Activated CD8-positive, alpha-beta T cell treated with anti-CD3 and anti-CD28 coated beads, Interleukin-2, amount 10 ng/mL, durations not matched to agents 7 days and 5 days (primary cell): Measurements from ENCODE around the gene CACNA1C. TPM values are rescaled to one million over a fixed set of nuclear protein-coding genes. Genes with fewer than 3 reads are reported as not detected.
"Not testable (repeated sequence)": the region's sequence is repeated elsewhere in the genome, so short reads cannot be mapped to it uniquely, and the experiment has no call there.

Experiments used
- ATAC-seq: fragments of 150-1000 bp; cut with Tn5 transposase; one replicate; pipeline ENCODE4 v1.10.0; 2021; ENCODE audit warnings: moderate library complexity
- CTCF ChIA-PET: fragments of 350-600 bp; sonication (Branson Sonifier 250); formaldehyde crosslinking; loops from one replicate; lab custom pipeline; 2021; ENCODE audit warnings: antibody characterized with exemption; lab: Charles Lee
- POLR2A ChIA-PET: fragments of 350-600 bp; sonication (Branson Sonifier 250); formaldehyde crosslinking; loops from one replicate; lab custom pipeline; 2021; ENCODE audit warnings: antibody characterized with exemption; lab: Charles Lee
- DNase-seq: peaks from one replicate; pipeline ENCODE4 v3.0.0-alpha.2; 2020
- H3K27ac Mint-ChIP-seq: one replicate; pipeline ENCODE4 v1.8.0; 2021; ENCODE audit warnings: mild to moderate bottlenecking, mixed read lengths
- H3K27me3 Mint-ChIP-seq: one replicate; pipeline ENCODE4 v1.8.0; 2021; ENCODE audit warnings: low read depth, mixed read lengths
- H3K36me3 Mint-ChIP-seq: one replicate; pipeline ENCODE4 v1.8.0; 2021; ENCODE audit warnings: low read depth, mixed read lengths
- H3K4me1 Mint-ChIP-seq: one replicate; pipeline ENCODE4 v1.8.0; 2021; ENCODE audit warnings: low read depth, mixed read lengths
- H3K4me3 Mint-ChIP-seq: one replicate; pipeline ENCODE4 v1.8.0; 2021; ENCODE audit warnings: mild to moderate bottlenecking, mixed read lengths
- H3K9me3 Mint-ChIP-seq: one replicate; pipeline ENCODE4 v1.8.0; 2022; ENCODE audit warnings: mixed read lengths; ENCODE audit not compliant: insufficient read depth
- total RNA-seq, 2 experiments: library from RNA; stranded (reverse); gene quantifications; one replicate each; pipeline ENCODE4 v1.2.3, GENCODE V29; 2021

CACNA1C gene
- total RNA-seq, 2 experiments from 2014 or later: 0.08 TPM

DNA sequence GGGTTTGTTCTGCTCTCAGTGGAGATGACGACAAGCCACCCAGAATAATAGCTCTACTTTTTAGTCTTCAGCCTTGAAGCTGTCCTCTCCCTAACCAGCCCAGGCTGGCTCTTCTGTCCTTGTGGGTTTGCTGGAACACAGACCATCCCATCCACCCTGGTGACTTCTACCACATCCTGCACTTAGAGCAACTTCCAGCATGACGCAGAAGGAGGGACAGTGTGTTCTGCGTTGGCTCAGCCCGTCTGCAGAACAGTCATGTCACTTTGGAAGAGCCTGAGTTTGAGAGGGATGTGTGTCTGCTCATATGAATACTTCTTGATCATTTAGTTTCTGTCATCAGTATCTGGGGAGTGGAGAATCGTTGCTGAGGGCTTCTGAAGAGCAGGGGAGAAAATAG is 198.0 kb downstream of the CACNA1C start:
- Mint-ChIP-seq H3K36me3 (no peaks in the 10 kb centered on the region), H3K9me3 (no peaks in the 10 kb centered on the region), H3K4me1 (no peaks in the 10 kb centered on the region), H3K27me3 (no peaks in the 10 kb centered on the region), H3K4me3 (no peak overlapping the region), H3K27ac (no peak overlapping the region)
- ChIA-PET POLR2A (no interaction called here), CTCF (no interaction called here)
- ATAC-seq (no peak), DNase-seq (no peak)

DNA sequence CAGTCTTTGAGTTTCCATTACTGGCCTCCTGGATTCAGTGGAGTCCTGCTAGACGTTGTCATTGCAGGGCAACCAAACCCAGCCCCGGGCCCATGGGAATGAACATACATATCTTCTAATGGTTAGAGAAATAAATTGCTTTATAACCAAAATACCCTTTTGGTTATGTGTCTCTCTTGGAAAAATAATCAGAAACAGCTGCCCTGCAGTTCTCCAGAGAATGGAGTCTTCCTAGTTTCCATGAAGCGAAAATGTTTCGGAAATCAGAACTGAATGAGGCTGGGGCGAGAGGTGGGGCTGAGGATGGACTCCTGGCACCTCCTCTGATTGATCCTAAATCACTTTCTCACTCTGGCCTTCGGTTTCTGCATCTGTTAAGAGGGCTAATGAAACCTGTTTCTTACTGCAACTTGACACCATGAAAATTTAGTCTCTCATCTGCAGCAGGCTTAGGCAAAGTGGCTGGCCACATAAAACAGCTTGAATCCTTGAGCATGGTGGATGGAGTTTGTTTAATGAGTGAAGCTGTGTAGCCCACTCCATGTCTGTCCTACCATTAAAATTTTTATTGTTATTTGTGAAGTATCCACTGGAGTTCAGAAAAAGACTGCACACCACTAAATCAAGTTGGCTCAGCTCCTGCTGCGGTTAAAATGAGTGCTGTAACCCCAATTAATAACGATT is 198.9 kb downstream of the CACNA1C start:
- Mint-ChIP-seq H3K27ac (no peak overlapping the region), H3K4me1 (no peaks in the 10 kb centered on the region), H3K36me3 (no peaks in the 10 kb centered on the region), H3K4me3 (no peak overlapping the region), H3K9me3 (no peaks in the 10 kb centered on the region), H3K27me3 (no peaks in the 10 kb centered on the region)
- ChIA-PET CTCF (no interaction called here), POLR2A (no interaction called here)
- no peak for ATAC-seq
- no peak for DNase-seq

DNA sequence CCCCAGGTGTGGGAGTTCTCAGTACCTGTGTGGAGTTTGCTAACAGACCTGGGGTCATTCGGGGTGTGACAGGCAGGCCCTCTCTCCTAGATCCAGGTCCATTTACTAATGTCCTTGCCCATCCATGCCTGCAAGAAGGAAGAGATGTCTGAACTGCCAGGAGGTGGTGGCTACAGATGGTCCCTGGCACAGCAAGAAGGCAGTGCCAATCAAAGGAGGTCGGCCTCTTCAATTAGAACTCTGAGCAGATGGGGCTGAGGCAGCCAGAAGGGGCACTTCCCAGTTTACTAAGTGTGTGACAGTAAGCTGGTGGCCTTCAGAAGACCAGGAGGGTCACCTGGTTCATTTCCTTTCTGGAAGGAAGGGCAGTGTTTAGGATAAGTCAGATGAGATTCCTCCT is 202.5 kb downstream of the CACNA1C start:
- Mint-ChIP-seq H3K27me3 (peaks cover 3% of the 10 kb centered on the region), H3K36me3 (no peaks in the 10 kb centered on the region), H3K4me3 (no peak overlapping the region), H3K4me1 (peaks cover 6% of the 10 kb centered on the region), H3K27ac (no peak overlapping the region), H3K9me3 (no peaks in the 10 kb centered on the region)
- ATAC-seq: no peak
- CTCF ChIA-PET: no interaction called here
- POLR2A ChIA-PET: no interaction called here
- DNase-seq: no peak

DNA sequence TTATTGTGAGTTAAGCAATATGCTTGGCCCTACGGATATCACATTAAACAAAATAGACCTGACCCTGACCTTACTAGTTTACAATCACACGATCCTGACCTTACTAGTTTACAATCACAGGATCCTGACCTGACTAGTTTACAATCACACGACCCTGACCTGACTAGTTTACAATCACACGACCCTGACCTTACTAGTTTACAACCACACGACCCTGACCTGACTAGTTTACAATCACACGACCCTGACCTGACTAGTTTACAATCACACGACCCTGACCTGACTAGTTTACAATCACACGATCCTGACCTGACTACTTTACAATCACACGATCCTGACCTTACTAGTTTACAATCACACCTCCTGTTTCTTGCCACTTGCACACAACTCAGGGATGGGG is 202.9 kb downstream of the CACNA1C start:
- ATAC-seq, DNase-seq, H3K9me3 Mint-ChIP-seq, POLR2A ChIA-PET, H3K27ac Mint-ChIP-seq, CTCF ChIA-PET, H3K36me3 Mint-ChIP-seq, H3K4me3 Mint-ChIP-seq, H3K4me1 Mint-ChIP-seq, H3K27me3 Mint-ChIP-seq: not testable (repeated sequence)

DNA sequence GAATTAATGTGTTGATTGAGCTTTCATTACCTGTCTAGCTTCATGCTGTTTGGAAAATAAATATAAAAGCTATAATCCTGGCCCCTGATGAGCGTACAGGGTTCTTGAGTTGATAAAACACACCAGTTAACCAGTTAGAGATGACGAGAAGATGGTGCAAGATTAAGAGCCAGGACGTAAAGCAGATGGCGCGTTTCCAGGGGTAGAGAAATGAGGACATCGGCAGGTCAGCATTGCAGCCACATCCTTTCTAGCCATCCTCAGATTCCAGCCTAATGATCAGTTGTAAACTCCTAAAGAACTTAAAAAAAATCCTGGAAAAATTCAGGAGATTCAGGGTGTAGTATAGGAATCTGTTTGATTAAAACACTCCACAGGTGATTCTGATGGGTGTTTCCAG is 203.7 kb downstream of the CACNA1C start:
- ATAC-seq (no peak), DNase-seq (no peak)
- Mint-ChIP-seq H3K9me3 (no peaks in the 10 kb centered on the region), H3K4me3 (no peak overlapping the region), H3K36me3 (no peaks in the 10 kb centered on the region), H3K4me1 (peaks cover 6% of the 10 kb centered on the region), H3K27ac (no peak overlapping the region), H3K27me3 (peaks cover 3% of the 10 kb centered on the region)
- ChIA-PET POLR2A (no interaction called here), CTCF (no interaction called here)

DNA sequence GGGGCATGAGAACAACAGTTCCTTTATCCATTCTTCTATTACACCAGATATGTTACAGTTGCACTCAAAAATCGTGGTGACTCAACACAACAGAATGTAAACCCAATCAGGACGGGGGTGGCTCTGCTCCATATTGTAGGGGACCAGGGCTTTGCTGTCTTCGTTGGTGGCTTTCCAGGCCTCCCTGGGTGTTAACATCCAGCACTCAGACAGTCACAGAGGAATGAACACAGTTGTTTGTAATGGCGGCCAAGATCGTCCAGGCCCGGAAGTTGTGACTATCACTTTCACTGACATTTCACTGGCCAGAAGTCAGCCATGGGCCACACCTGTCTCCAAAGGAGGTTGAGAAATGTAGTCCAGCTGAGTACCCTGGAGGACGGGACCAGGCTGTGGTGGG is 204.1 kb downstream of the CACNA1C start:
- ChIA-PET POLR2A (no interaction called here), CTCF (no interaction called here)
- DNase-seq: no peak
- Mint-ChIP-seq H3K9me3 (no peaks in the 10 kb centered on the region), H3K36me3 (no peaks in the 10 kb centered on the region), H3K4me3 (no peak overlapping the region), H3K27ac (no peak overlapping the region), H3K4me1 (peaks cover 6% of the 10 kb centered on the region), H3K27me3 (peaks cover 3% of the 10 kb centered on the region)
- no peak for ATAC-seq

DNA sequence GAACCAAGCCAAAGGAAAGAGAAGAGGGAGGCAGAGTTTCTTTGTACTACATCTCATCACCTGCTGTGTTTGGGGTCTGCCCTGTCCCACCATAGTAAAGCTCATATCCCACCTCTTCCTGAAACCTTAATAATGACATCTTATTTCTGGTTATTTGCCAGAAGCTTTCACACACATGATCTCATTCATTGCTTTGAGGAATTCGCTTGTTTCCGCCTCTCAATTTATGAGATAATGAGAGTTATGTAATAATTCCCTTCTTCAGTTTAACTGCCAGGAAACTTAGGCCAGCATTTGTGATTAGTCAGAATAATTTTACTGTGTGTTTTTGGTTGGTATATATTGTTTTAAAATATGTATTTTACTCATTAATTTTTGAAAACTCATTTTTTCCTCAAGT is 205.2 kb downstream of the CACNA1C start:
- Mint-ChIP-seq H3K27me3 (peaks cover 3% of the 10 kb centered on the region), H3K36me3 (no peaks in the 10 kb centered on the region), H3K4me1 (peaks cover 6% of the 10 kb centered on the region), H3K4me3 (no peak overlapping the region), H3K9me3 (no peaks in the 10 kb centered on the region), H3K27ac (no peak overlapping the region)
- ChIA-PET CTCF (no interaction called here), POLR2A (interaction anchor here (0.9 kb wide), 1 partner anchor 63 kb away, joined by 3 read pairs; no protein-coding TSS in a partner anchor)
- no peak for DNase-seq
- no peak for ATAC-seq

DNA sequence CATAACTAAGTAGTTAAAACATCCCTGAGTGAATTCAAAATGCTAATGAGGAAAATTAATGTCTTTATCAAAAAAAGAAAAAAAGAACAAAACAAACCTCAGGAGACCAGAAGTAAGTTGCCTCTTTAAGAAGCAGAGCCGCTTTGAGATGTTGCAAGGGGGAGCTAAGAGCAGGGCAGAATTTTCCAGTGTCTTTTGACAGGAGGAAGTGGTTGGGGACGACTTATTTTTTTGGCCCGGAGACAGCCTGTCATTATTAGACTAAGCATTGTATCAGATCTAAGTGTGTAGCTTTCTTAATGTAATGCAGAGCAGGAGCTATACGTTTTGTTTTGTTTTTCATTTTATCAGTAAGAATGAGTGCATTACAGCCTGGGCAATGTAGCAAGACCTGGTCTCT is 206.6 kb downstream of the CACNA1C start:
- CTCF ChIA-PET: interaction anchor here (0.8 kb wide), 1 partner anchor 28 kb away, joined by 3 read pairs; no protein-coding TSS in a partner anchor
- Mint-ChIP-seq H3K27me3 (peaks cover 3% of the 10 kb centered on the region), H3K4me3 (no peak overlapping the region), H3K36me3 (no peaks in the 10 kb centered on the region), H3K9me3 (no peaks in the 10 kb centered on the region), H3K4me1 (peaks cover 6% of the 10 kb centered on the region), H3K27ac (no peak overlapping the region)
- no peak for ATAC-seq
- POLR2A ChIA-PET: interaction anchor here (0.5 kb wide), 1 partner anchor 460 kb away, joined by 3 read pairs; no protein-coding TSS in a partner anchor
- no peak for DNase-seq

DNA sequence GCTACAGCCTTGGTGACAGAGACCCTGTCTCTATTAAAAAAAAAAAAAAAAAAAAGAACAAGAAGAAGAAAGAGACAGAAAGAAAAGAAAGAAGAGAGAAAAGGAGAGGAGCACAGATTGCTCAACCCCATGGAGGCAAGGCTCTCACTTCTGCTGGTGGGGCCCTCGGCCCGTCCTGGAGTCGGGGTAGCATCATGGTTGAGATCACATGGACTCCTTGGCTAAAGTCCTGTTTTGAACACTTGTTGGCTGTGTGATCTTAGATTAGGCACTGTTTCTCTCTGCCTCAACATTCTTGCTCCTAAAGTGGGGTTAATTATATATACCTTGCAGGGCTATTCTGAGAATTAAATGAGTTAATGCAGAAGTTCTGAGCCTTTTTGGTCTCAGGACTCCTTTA is 207.7 kb downstream of the CACNA1C start:
- no peak overlapping the region for H3K4me3 Mint-ChIP-seq
- CTCF ChIA-PET: no interaction called here
- H3K36me3 Mint-ChIP-seq: no peaks in the 10 kb centered on the region
- H3K9me3 Mint-ChIP-seq: no peaks in the 10 kb centered on the region
- ATAC-seq (no peak), DNase-seq (no peak)
- peaks cover 3% of the 10 kb centered on the region for H3K27me3 Mint-ChIP-seq
- POLR2A ChIA-PET: no interaction called here
- peaks cover 6% of the 10 kb centered on the region for H3K4me1 Mint-ChIP-seq
- no peak overlapping the region for H3K27ac Mint-ChIP-seq

DNA sequence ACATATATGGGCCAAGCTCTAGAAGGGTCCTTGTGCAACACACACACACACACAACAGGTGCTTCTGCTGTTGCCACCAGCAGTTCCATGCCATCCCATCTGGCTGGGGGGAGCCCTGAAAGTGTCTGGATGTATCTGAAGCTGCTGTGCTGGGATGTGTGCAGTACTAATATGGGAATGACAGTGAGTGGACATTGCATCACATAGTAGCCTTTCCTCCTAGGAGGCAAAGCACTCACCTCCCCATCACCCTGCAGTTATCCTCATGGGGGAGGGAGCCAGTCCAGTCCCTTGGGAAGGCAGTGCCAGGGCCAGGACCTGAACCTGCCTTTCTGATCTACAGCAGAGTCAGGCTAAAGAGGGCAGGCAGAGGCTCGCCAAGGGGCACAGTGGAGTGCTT is 208.9 kb downstream of the CACNA1C start:
- peaks cover 3% of the 10 kb centered on the region for H3K27me3 Mint-ChIP-seq
- ChIA-PET CTCF (no interaction called here), POLR2A (no interaction called here)
- no peak overlapping the region for H3K4me3 Mint-ChIP-seq
- ATAC-seq: no peak
- DNase-seq: no peak
- peaks cover 6% of the 10 kb centered on the region for H3K4me1 Mint-ChIP-seq
- no peak overlapping the region for H3K27ac Mint-ChIP-seq
- no peaks in the 10 kb centered on the region for H3K9me3 Mint-ChIP-seq
- H3K36me3 Mint-ChIP-seq: no peaks in the 10 kb centered on the region

DNA sequence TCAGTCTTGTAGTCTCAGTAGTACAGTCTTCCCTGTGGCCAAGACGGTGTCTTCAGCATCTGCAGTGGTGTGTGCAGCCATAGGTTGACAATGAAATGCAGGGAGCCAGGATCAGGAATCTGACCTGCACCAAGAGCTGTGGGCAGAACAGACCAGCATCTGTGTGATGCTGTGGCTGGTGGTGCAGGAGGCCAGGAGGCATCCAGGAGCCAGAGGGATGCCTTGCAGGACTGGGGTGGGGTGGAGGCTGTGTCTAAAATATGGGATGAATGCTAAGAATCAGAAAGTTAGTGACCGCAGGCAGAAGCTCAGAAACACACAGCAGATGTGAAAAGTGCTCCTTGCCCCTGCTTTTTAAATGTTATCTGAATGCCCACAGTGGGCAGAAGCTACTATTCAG is 209.7 kb downstream of the CACNA1C start:
- no peak for ATAC-seq
- H3K4me1 Mint-ChIP-seq: peaks cover 6% of the 10 kb centered on the region
- no peak overlapping the region for H3K27ac Mint-ChIP-seq
- DNase-seq: no peak
- ChIA-PET CTCF (no interaction called here), POLR2A (no interaction called here)
- H3K36me3 Mint-ChIP-seq: no peaks in the 10 kb centered on the region
- H3K27me3 Mint-ChIP-seq: peaks cover 3% of the 10 kb centered on the region
- H3K4me3 Mint-ChIP-seq: no peak overlapping the region
- no peaks in the 10 kb centered on the region for H3K9me3 Mint-ChIP-seq

DNA sequence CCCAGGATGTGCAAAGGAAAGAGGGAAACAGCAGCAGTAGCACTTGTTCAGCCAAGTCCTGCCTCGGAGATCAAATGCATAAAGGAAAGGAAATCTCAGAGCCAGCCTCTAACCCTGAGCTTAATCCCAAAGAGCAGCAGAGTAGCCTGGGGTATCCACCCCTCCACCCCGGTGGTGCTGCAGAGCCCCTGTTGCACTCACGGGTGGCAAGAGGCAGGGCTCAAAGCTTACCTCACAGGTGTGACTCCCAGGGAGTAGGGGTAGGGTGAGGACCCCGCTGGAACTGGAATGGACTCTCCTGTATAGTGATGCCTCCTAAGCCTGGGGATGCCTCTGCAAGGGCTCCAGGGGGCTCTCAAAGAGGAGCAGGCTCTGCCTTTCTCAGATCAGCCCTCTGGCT is 211.1 kb downstream of the CACNA1C start:
- Mint-ChIP-seq H3K4me1 (peaks cover 6% of the 10 kb centered on the region), H3K27me3 (peaks cover 1% of the 10 kb centered on the region), H3K9me3 (no peaks in the 10 kb centered on the region), H3K36me3 (no peaks in the 10 kb centered on the region), H3K4me3 (no peak overlapping the region), H3K27ac (no peak overlapping the region)
- ChIA-PET POLR2A (no interaction called here), CTCF (no interaction called here)
- DNase-seq (no peak), ATAC-seq (no peak)
